GM13976 (cell line): ENCODE data around the gene SCD.

Experiments used
- DNase-seq: peaks from one replicate; pipeline ENCODE4 v3.0.0; 2012; ENCODE audit warnings: low spot score
- CTCF ChIP-seq: IDR thresholded peaks from 2 replicates; pipeline ENCODE4 v1.5.1; 2012; ENCODE audit warnings: borderline replicate concordance, mild to moderate bottlenecking; ENCODE audit not compliant: insufficient read depth; ENCODE audit errors: extremely low read depth, missing control alignments, control extremely low read depth
- in situ Hi-C: fragments of 300-500 bp; cut with MboI; formaldehyde crosslinking; loops from one replicate; pipeline ENCODE4 v1.12.0; 2022; ENCODE audit warnings: low sequenced_read_pairs, mixed read lengths, inconsistent platforms; ENCODE audit not compliant: unreplicated experiment

The SCD gene

GRCh38 chr10:100350914-100351485, 4.0 kb downstream of the SCD start:
- no peak for DNase-seq
- in situ Hi-C loops: no loop called here
- TF ChIP-seq CTCF: no peak

- no peak for DNase-seq
- in situ Hi-C loops: no loop called here
- no peak for TF ChIP-seq CTCF
These were observed 6.9 kb downstream of the SCD start for GRCh38 chr10:100353770-100354485.

GRCh38 chr10:100355086-100355485, 8.1 kb downstream of the SCD start:
- DNase-seq: no peak
- in situ Hi-C loops: no loop called here
- TF ChIP-seq CTCF: no peak

- TF ChIP-seq CTCF: no peak
- in situ Hi-C loops: no loop called here
- DNase-seq: no peak
These were observed 9.3 kb downstream of the SCD start for GRCh38 chr10:100356067-100357017.

GRCh38 chr10:100357059-100357858, 10.2 kb downstream of the SCD start:
- no peak for DNase-seq
- TF ChIP-seq CTCF: no peak
- in situ Hi-C loops: no loop called here

GRCh38 chr10:100359030-100359432, 12.0 kb downstream of the SCD start:
- no peak for TF ChIP-seq CTCF
- DNase-seq: no peak
- in situ Hi-C loops: no loop called here
